ENCODE results near the gene TP53.
A peak's percentile ranks its signal among the peaks of the same experiment; 100 is the strongest.

Gene TP53

GRCh38 chr17:7697828-7698588 lies 10.7 kb upstream of the TP53 start:
- Histone ChIP-seq H3K36me3 (ENCODE audit: insufficient read depth, insufficient read length, low read length) (peaks cover 55% of the 10 kb centered on the region), H3K9ac (ENCODE audit: insufficient read length, low read depth) (no peak overlapping the region), H3K4me3 (ENCODE audit: insufficient read length, low read depth) (no peak overlapping the region), H3K9me3 (ENCODE audit: insufficient read depth, low read length) (no peaks in the 10 kb centered on the region), H3K27me3 (ENCODE audit: insufficient read depth, insufficient read length) (no peaks in the 10 kb centered on the region), H3K4me1 (ENCODE audit: insufficient read depth, insufficient read length) (peaks cover 4% of the 10 kb centered on the region)
- no peak for TF ChIP-seq ZNF274 (IDR thresholded peaks at IDR 0.05; ENCODE audit: low read depth, low read length)
- TF ChIP-seq YY1 (IDR thresholded peaks at IDR 0.05; ENCODE audit: insufficient read depth, insufficient read length), result no peak
- TF ChIP-seq SUZ12 (IDR thresholded peaks at IDR 0.05; ENCODE audit: extremely low read depth, insufficient read depth, insufficient read length), result no peak
- no peak for DNase-seq (ENCODE audit: low read depth, low spot score)

GRCh38 chr17:7695586-7695985 lies 8.3 kb upstream of the TP53 start:
- Histone ChIP-seq H3K9ac (ENCODE audit: insufficient read length, low read depth) (no peak overlapping the region), H3K9me3 (ENCODE audit: insufficient read depth, low read length) (no peaks in the 10 kb centered on the region), H3K4me3 (ENCODE audit: insufficient read length, low read depth) (no peak overlapping the region), H3K4me1 (ENCODE audit: insufficient read depth, insufficient read length) (no peaks in the 10 kb centered on the region), H3K36me3 (ENCODE audit: insufficient read depth, insufficient read length, low read length) (peaks cover 36% of the 10 kb centered on the region), H3K27me3 (ENCODE audit: insufficient read depth, insufficient read length) (no peaks in the 10 kb centered on the region)
- DNase-seq (ENCODE audit: low read depth, low spot score), result no peak
- TF ChIP-seq YY1 (IDR thresholded peaks at IDR 0.05; ENCODE audit: insufficient read depth, insufficient read length) (no peak), SUZ12 (IDR thresholded peaks at IDR 0.05; ENCODE audit: extremely low read depth, insufficient read depth, insufficient read length) (no peak), ZNF274 (IDR thresholded peaks at IDR 0.05; ENCODE audit: low read depth, low read length) (no peak)

GRCh38 chr17:7688808-7689316 lies 1.6 kb upstream of the TP53 start:
- H3K9me3 ChIP-seq (ENCODE audit: insufficient read depth, low read length), result no peaks in the 10 kb centered on the region
- no peaks in the 10 kb centered on the region for H3K27me3 ChIP-seq (ENCODE audit: insufficient read depth, insufficient read length)
- TF ChIP-seq YY1 (IDR thresholded peaks at IDR 0.05; ENCODE audit: insufficient read depth, insufficient read length), result no peak
- TF ChIP-seq ZNF274 (IDR thresholded peaks at IDR 0.05; ENCODE audit: low read depth, low read length), result no peak
- TF ChIP-seq SUZ12 (IDR thresholded peaks at IDR 0.05; ENCODE audit: extremely low read depth, insufficient read depth, insufficient read length), result no peak
- H3K4me3 ChIP-seq (ENCODE audit: insufficient read length, low read depth), result peak overlapping the region; percentile 80
- no peak for DNase-seq (ENCODE audit: low read depth, low spot score)
- peaks cover 1% of the 10 kb centered on the region for H3K4me1 ChIP-seq (ENCODE audit: insufficient read depth, insufficient read length)
- H3K36me3 ChIP-seq (ENCODE audit: insufficient read depth, insufficient read length, low read length), result peaks cover 28% of the 10 kb centered on the region
- H3K9ac ChIP-seq (ENCODE audit: insufficient read length, low read depth), result peak overlapping the region; percentile 94

- peak within 1 kb of the TSS; percentile 89 for H3K4me3 ChIP-seq (ENCODE audit: insufficient read length, low read depth)
- peaks cover 25% of the 10 kb centered on the region for H3K36me3 ChIP-seq (ENCODE audit: insufficient read depth, insufficient read length, low read length)
- no peaks in the 10 kb centered on the region for H3K9me3 ChIP-seq (ENCODE audit: insufficient read depth, low read length)
- DNase-seq (ENCODE audit: low read depth, low spot score), result peak; percentile 92
- TF ChIP-seq SUZ12 (IDR thresholded peaks at IDR 0.05; ENCODE audit: extremely low read depth, insufficient read depth, insufficient read length) (no peak), ZNF274 (IDR thresholded peaks at IDR 0.05; ENCODE audit: low read depth, low read length) (no peak), YY1 (IDR thresholded peaks at IDR 0.05; ENCODE audit: insufficient read depth, insufficient read length) (no peak)
- H3K9ac ChIP-seq (ENCODE audit: insufficient read length, low read depth), result peak within 1 kb of the TSS; percentile 94
- H3K27me3 ChIP-seq (ENCODE audit: insufficient read depth, insufficient read length), result no peaks in the 10 kb centered on the region
- H3K4me1 ChIP-seq (ENCODE audit: insufficient read depth, insufficient read length), result peaks cover 1% of the 10 kb centered on the region
Measured at GRCh38 chr17:7687908-7688807, 868 bp upstream of the TP53 start, which contains the start of gene WRAP53. Gene WRAP53 (plus strand): TSS chr17:7688477. CDS start chr17:7688649, 172 bp downstream.

GRCh38 chr17:7686222-7687071 lies 843 bp downstream of the TP53 start:
- Histone ChIP-seq H3K4me1 (ENCODE audit: insufficient read depth, insufficient read length) (peaks cover 1% of the 10 kb centered on the region), H3K9ac (ENCODE audit: insufficient read length, low read depth) (peak overlapping the region; percentile 94), H3K36me3 (ENCODE audit: insufficient read depth, insufficient read length, low read length) (peaks cover 25% of the 10 kb centered on the region), H3K4me3 (ENCODE audit: insufficient read length, low read depth) (peak overlapping the region; percentile 89), H3K9me3 (ENCODE audit: insufficient read depth, low read length) (no peaks in the 10 kb centered on the region), H3K27me3 (ENCODE audit: insufficient read depth, insufficient read length) (no peaks in the 10 kb centered on the region)
- peak; percentile 60 for DNase-seq (ENCODE audit: low read depth, low spot score)
- TF ChIP-seq ZNF274 (IDR thresholded peaks at IDR 0.05; ENCODE audit: low read depth, low read length) (no peak), YY1 (IDR thresholded peaks at IDR 0.05; ENCODE audit: insufficient read depth, insufficient read length) (no peak), SUZ12 (IDR thresholded peaks at IDR 0.05; ENCODE audit: extremely low read depth, insufficient read depth, insufficient read length) (no peak)

- H3K4me3 ChIP-seq (ENCODE audit: insufficient read length, low read depth), result peak overlapping the region; percentile 89
- H3K9ac ChIP-seq (ENCODE audit: insufficient read length, low read depth), result peak overlapping the region; percentile 94
- H3K36me3 ChIP-seq (ENCODE audit: insufficient read depth, insufficient read length, low read length), result peaks cover 25% of the 10 kb centered on the region
- H3K27me3 ChIP-seq (ENCODE audit: insufficient read depth, insufficient read length), result no peaks in the 10 kb centered on the region
- DNase-seq (ENCODE audit: low read depth, low spot score), result peak; percentile 65
- no peaks in the 10 kb centered on the region for H3K9me3 ChIP-seq (ENCODE audit: insufficient read depth, low read length)
- no peak for TF ChIP-seq SUZ12 (IDR thresholded peaks at IDR 0.05; ENCODE audit: extremely low read depth, insufficient read depth, insufficient read length)
- no peak for TF ChIP-seq YY1 (IDR thresholded peaks at IDR 0.05; ENCODE audit: insufficient read depth, insufficient read length)
- TF ChIP-seq ZNF274 (IDR thresholded peaks at IDR 0.05; ENCODE audit: low read depth, low read length), result no peak
- peaks cover 1% of the 10 kb centered on the region for H3K4me1 ChIP-seq (ENCODE audit: insufficient read depth, insufficient read length)
Measured at GRCh38 chr17:7685533-7686221, 1.6 kb downstream of the TP53 start.
